Measurements from ENCODE around the gene FAM120A.

Gene FAM120A

GRCh38 chr9:93456504-93456903 is 5.0 kb downstream of the FAM120A start:
- CTCF ChIA-PET, result interaction anchor here (1.1 kb wide), 1 partner anchor 15 kb away, joined by 3 read pairs; no protein-coding TSS in a partner anchor
- DNase-seq (ENCODE audit: extremely low spot score), result no peak
- TF ChIP-seq CTCF (IDR thresholded peaks at IDR 0.05; ENCODE audit: control extremely low read depth, extremely low read depth, low read depth, missing control alignments), result no peak
- POLR2A ChIA-PET, result no interaction called here

DNA sequence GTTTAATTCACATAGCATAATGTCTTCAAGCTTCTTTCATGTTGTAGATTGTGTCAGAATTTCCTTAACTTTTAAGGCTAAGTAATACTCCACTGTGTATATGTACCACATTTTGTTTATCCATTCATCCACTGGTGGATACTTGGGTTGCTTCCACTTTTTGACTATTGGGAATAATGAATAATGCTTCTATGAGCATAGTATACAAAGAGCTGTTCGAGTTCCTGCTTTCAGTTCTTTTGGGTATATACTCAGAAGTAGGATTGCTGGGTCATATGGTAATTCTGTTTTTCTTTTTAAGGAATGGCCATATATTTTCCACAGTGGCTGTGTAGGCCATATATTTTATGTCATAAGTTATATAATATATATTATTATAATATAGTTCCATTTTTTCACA is 5.5 kb downstream of the FAM120A start:
- no peak for TF ChIP-seq CTCF (IDR thresholded peaks at IDR 0.05; ENCODE audit: control extremely low read depth, extremely low read depth, low read depth, missing control alignments)
- POLR2A ChIA-PET, result interaction anchor here (0.6 kb wide), 1 partner anchor 69 kb away, joined by 6 read pairs; no protein-coding TSS in a partner anchor
- CTCF ChIA-PET, result interaction anchor here (0.7 to 1.1 kb wide), 2 partner anchors 10 to 16 kb away, joined by 3 read pairs; no protein-coding TSS in a partner anchor
- no peak for DNase-seq (ENCODE audit: extremely low spot score)

DNA sequence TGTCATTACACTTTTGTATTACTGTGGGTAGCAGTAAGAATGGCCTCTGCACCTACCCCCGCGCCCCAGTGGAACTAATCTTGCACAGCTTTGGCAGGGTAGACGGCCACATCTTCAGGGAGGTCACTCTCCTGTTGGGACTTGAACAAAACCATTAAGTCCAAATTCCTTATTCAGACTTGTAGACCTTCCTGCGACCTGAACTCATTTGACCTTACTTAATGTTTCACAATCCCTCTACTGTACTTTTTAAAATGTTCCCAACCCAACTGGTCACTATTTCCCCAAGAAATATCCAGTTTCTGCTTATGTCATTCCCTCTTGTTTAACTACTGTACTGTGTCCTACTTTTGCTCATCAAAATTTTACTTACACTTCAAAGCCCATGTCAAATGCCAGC is 7.2 kb downstream of the FAM120A start:
- CTCF ChIA-PET, result no interaction called here
- POLR2A ChIA-PET, result no interaction called here
- TF ChIP-seq CTCF (IDR thresholded peaks at IDR 0.05; ENCODE audit: control extremely low read depth, extremely low read depth, low read depth, missing control alignments), result no peak
- no peak for DNase-seq (ENCODE audit: extremely low spot score)

- POLR2A ChIA-PET, result no interaction called here
- CTCF ChIA-PET, result no interaction called here
- DNase-seq (ENCODE audit: extremely low spot score), result no peak
Measured at GRCh38 chr9:93459432-93459847, 8.0 kb downstream of the FAM120A start.

DNA sequence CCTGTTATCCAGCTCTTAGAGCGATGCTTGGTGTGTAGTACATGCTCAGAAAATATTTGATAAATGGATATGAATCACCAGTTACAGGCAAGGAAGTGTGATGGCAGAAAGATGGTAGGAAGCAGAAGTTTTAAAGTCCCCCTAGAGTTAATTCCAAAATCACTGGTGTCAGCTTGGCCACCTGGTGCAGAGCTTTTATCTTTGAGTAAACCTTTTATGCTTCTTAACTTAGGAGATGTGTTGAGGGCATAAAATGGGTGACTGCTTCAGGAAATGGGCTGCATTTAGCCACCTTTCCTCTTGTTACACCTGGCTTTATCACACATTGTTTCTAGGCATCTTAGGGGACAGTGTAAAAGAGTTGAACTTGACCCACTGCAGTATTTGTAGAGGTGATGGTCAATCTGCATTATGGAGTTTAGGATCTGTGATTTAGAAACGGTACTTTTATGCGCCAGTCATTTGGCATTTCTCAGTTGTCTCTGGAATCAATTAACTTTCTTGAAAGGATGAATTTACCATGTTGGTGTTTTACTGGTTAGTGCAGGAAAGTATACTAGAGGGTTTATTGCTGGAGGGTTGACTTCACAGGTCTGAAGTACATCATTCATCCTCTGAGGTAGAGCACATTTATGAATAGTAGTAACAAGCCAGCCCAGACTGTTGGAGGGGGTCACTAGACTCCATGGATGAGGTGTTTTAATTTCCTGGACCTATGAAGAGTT is 9.4 kb downstream of the FAM120A start:
- TF ChIP-seq CTCF (IDR thresholded peaks at IDR 0.05; ENCODE audit: control extremely low read depth, extremely low read depth, low read depth, missing control alignments), result no peak
- POLR2A ChIA-PET, result no interaction called here
- DNase-seq (ENCODE audit: extremely low spot score), result no peak
- CTCF ChIA-PET, result interaction anchor here (1.1 kb wide), 1 partner anchor 106 kb away, joined by 3 read pairs; no protein-coding TSS in a partner anchor

More at GRCh38 chr9:93459432-93459847, 8.0 kb downstream of the FAM120A start:
- TF ChIP-seq CTCF (IDR thresholded peaks at IDR 0.05; ENCODE audit: control extremely low read depth, extremely low read depth, low read depth, missing control alignments), result no peak

DNA sequence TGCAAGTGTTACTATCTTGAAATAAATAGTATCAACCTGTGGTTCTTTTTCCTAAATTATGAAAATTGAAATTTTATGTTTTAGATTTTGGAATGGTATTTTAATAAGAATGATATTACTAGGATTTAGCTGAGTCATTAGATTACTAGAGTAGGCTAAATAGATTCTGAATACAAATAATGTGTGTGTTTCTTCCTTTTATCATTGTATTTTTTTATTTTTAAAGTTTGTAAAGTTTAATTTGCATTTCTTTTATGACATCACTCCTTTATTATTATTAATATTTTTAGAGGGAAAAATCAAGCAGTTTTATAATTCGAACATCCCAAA is 9.9 kb downstream of the FAM120A start:
- no peak for TF ChIP-seq CTCF (IDR thresholded peaks at IDR 0.05; ENCODE audit: control extremely low read depth, extremely low read depth, low read depth, missing control alignments)
- POLR2A ChIA-PET, result no interaction called here
- DNase-seq (ENCODE audit: extremely low spot score), result no peak
- CTCF ChIA-PET, result no interaction called here

Data from GM10248 (cell line).